Panc1 (cell line): Measurements from ENCODE around the gene PRAC1. TPM values are rescaled to one million over a fixed set of nuclear protein-coding genes. Genes with fewer than 3 reads are reported as not detected.

Source experiments
- ATAC-seq: fragments of 200-7000 bp; cut with Tn5 transposase; 2 replicates; pipeline ENCODE4 v1.9.1; 2020; ENCODE audit warnings: mild to moderate bottlenecking, moderate library complexity
- BruUV-seq: library from RNA; stranded (reverse); fragments of 400-500 nt; replicated peaks from 2 replicates; lab custom pipeline; 2021; lab: Mats Ljungman, UMichigan
- CTCF ChIA-PET: fragments of 300-600 bp; sonication (Branson Sonifier 250); formaldehyde crosslinking; loops from one replicate; lab custom pipeline; 2022; ENCODE audit warnings: antibody characterized with exemption; lab: Charles Lee
- POLR2A ChIA-PET: fragments of 300-600 bp; sonication (Branson Sonifier 250); formaldehyde crosslinking; loops from one replicate; lab custom pipeline; 2022; ENCODE audit warnings: antibody characterized with exemption; lab: Charles Lee
- DNase-seq: peaks from one replicate; pipeline ENCODE4 v3.0.0-alpha.2; 2010; ENCODE audit warnings: low read depth, low spot score
- H3K27ac ChIP-seq: 2 replicates; pipeline ENCODE4 v1.5.1; 2011; ENCODE audit warnings: mild to moderate bottlenecking, low read length, inconsistent platforms
- H3K27me3 ChIP-seq: fragments of 200-500 bp; sonication (Bioruptor generic); 2 replicates; pipeline ENCODE4 v1.6.0; 2014; ENCODE audit warnings: low read length, inconsistent platforms; ENCODE audit not compliant: control insufficient read depth, insufficient read depth
- H3K36me3 ChIP-seq: fragments of 200-500 bp; sonication (Bioruptor generic); 2 replicates; pipeline ENCODE4 v1.5.1; 2014; ENCODE audit warnings: inconsistent platforms, mild to moderate bottlenecking, low read length, moderate library complexity; ENCODE audit not compliant: control insufficient read depth, insufficient read depth
- H3K4me1 ChIP-seq: 2 replicates; pipeline ENCODE4 v1.5.1; 2011; ENCODE audit warnings: inconsistent platforms, mild to moderate bottlenecking, low read length, moderate library complexity; ENCODE audit not compliant: control insufficient read depth, insufficient read depth
- H3K4me3 ChIP-seq, 2 experiments: 2 replicates each; pipeline ENCODE4 v1.5.1; 2011 to 2012; ENCODE audit warnings: low read depth in 2 of 2, low read length in 2 of 2, mild to moderate bottlenecking in 2 of 2, inconsistent platforms in 1 of 2, moderate library complexity in 1 of 2
- H3K9me3 ChIP-seq: fragments of 200-500 bp; sonication (Bioruptor generic); 2 replicates; pipeline ENCODE4 v1.5.1; 2014; ENCODE audit warnings: low read depth, mild to moderate bottlenecking, inconsistent platforms, low read length, moderate library complexity; ENCODE audit not compliant: control insufficient read depth, insufficient read depth
- POLR2AphosphoS5 ChIP-seq: IDR thresholded peaks from 2 replicates; pipeline ENCODE4 v1.6.1; 2012; ENCODE audit warnings: mild to moderate bottlenecking, low read depth, low read length, moderate library complexity
- SIN3A ChIP-seq: IDR thresholded peaks from 2 replicates; pipeline ENCODE4 v1.6.1; 2012; ENCODE audit warnings: low read depth, mild to moderate bottlenecking, low read length, moderate library complexity, borderline replicate concordance; ENCODE audit not compliant: insufficient read depth
- TCF7L2 ChIP-seq: IDR thresholded peaks from 2 replicates; pipeline ENCODE4 v1.6.1; 2011; ENCODE audit warnings: mild to moderate bottlenecking, low read depth, low read length, inconsistent platforms
- in situ Hi-C: cut with HindIII; loops from 2 replicates; pipeline ENCODE4 v1.10.0; 2016; ENCODE audit warnings: low sequenced_read_pairs, low pct_unique_long_range_greater_than_20kb
- intact Hi-C: fragments of 100-400 bp; cut with micrococcal nuclease; formaldehyde crosslinking; loops from one replicate; pipeline ENCODE4 v1.10.0; 2022; ENCODE audit not compliant: unreplicated experiment
- total RNA-seq: library from RNA; stranded (reverse); gene quantifications from one replicate; pipeline ENCODE4 v1.2.1, GENCODE V29; 2021; ENCODE audit not compliant: unreplicated experiment
- TF ChIP-seq, protein P1 (sequence below): fragments of 450-650 bp; IDR thresholded peaks from 2 replicates; pipeline ENCODE4 v1.5.1; 2017; ENCODE audit warnings: mild to moderate bottlenecking
- TF ChIP-seq, protein P2 (sequence below), 2 experiments: IDR thresholded peaks; 2 replicates each; pipeline ENCODE4 v1.6.1; 2011 to 2012; ENCODE audit warnings: low read depth in 2 of 2, control low read depth in 1 of 2, low read length in 1 of 2, mild to moderate bottlenecking in 1 of 2, moderate library complexity in 1 of 2; ENCODE audit not compliant: insufficient read depth in 1 of 2

Gene PRAC1
- total RNA-seq, 1 experiment from 2014 or later, result not detected

DNA sequence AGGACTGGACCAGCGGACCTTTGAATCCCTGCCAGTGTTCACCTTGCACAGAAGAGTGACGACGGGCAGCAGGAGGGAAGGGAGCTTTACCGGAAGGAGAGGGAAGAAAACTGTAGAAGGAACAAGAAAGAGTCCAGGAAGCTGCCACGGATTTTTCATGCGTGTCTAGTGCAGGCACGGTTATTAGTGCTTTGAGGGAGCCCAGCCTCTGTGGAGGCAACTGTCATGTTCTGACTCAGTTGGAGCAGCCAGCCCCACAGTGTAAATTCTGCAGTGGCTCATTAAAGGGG, 12.7 kb upstream of the PRAC1 start:
- ChIA-PET POLR2A (interaction anchor here (0.6 kb wide), 2 partner anchors 79 to 260 kb away, joined by 3 read pairs; no protein-coding TSS in a partner anchor), CTCF (interaction anchor here (1.5 to 1.6 kb wide), 2 partner anchors 10 to 11 kb away, joined by 4 to 5 read pairs; no protein-coding TSS in a partner anchor)
- Histone ChIP-seq H3K27ac (no peak overlapping the region), H3K27me3 (no peaks in the 10 kb centered on the region; the same call in 1 of the 2 replicates), H3K36me3 (no peaks in the 10 kb centered on the region), H3K4me1 (no peaks in the 10 kb centered on the region), H3K4me3 (no peak overlapping the region), H3K9me3 (no peaks in the 10 kb centered on the region)
- ATAC-seq, result no peak
- intact Hi-C loops (no loop called here), in situ Hi-C loops (loop anchor here (5.0 to 10.0 kb wide), 2 partner anchors 67 to 170 kb away; partner anchors contain the start of gene UBE2Z)
- TF ChIP-seq TCF7L2 (no peak), SIN3A (no peak)
- TF ChIP-seq, protein P1, sequence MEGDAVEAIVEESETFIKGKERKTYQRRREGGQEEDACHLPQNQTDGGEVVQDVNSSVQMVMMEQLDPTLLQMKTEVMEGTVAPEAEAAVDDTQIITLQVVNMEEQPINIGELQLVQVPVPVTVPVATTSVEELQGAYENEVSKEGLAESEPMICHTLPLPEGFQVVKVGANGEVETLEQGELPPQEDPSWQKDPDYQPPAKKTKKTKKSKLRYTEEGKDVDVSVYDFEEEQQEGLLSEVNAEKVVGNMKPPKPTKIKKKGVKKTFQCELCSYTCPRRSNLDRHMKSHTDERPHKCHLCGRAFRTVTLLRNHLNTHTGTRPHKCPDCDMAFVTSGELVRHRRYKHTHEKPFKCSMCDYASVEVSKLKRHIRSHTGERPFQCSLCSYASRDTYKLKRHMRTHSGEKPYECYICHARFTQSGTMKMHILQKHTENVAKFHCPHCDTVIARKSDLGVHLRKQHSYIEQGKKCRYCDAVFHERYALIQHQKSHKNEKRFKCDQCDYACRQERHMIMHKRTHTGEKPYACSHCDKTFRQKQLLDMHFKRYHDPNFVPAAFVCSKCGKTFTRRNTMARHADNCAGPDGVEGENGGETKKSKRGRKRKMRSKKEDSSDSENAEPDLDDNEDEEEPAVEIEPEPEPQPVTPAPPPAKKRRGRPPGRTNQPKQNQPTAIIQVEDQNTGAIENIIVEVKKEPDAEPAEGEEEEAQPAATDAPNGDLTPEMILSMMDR, result no peak
- no TSS peak for BruUV-seq
- no peak for DNase-seq

DNA sequence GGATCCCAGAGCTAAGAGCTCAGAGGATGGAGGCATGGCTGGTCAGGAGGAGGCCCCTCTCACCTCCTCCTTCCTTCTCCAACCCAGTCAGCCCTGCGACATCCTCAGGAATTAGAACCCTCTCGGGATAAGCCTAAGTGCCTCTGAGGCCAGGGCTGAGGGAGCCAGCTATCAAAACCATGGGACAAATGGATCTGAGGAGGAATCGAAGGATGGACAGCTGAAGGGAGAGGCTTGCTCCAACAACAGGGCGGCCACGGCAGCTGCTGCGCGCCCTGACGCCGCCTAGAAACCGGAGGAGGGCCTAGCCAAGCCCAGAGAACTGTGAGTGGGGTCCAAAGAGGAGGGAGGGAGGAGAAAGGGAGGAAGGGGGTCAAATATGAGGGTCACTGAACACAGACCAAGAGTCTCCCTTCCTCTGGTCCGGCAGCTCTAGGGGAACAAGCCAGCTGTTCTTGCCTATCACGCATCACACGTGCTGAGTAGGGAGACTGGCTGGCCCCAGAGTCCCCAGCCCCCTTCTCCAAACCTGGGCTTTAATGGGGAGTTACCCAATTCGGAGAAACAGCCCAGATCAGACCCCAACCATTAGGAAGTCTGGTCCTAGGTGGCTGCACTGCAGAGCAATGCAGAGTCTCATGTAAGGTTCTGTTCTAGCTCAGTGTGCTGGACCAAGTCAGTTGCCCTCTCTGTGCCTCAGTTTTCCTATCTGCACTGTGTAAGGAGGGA, 12.2 kb upstream of the PRAC1 start:
- CTCF ChIA-PET, result interaction anchor here (0.8 to 1.6 kb wide), 4 partner anchors 9 to 150 kb away, joined by 4 to 5 read pairs (median 4); no protein-coding TSS in a partner anchor
- Histone ChIP-seq H3K9me3 (no peaks in the 10 kb centered on the region), H3K4me3 (no peak overlapping the region), H3K27me3 (no peaks in the 10 kb centered on the region; the same call in 1 of the 2 replicates), H3K36me3 (no peaks in the 10 kb centered on the region), H3K27ac (no peak overlapping the region), H3K4me1 (peaks cover 2% of the 10 kb centered on the region; the same call in 1 of the 2 replicates)
- POLR2A ChIA-PET, result interaction anchor here (0.6 to 0.7 kb wide), 2 partner anchors 33 to 260 kb away, joined by 3 to 7 read pairs; no protein-coding TSS in a partner anchor
- BruUV-seq, result no TSS peak
- in situ Hi-C loops (loop anchor here (5.0 to 10.0 kb wide), 2 partner anchors 68 to 170 kb away; partner anchors contain the start of gene UBE2Z), intact Hi-C loops (no loop called here)
- TF ChIP-seq SIN3A (no peak), POLR2AphosphoS5 (no peak), TCF7L2 (no peak)
- TF ChIP-seq, protein P2, sequence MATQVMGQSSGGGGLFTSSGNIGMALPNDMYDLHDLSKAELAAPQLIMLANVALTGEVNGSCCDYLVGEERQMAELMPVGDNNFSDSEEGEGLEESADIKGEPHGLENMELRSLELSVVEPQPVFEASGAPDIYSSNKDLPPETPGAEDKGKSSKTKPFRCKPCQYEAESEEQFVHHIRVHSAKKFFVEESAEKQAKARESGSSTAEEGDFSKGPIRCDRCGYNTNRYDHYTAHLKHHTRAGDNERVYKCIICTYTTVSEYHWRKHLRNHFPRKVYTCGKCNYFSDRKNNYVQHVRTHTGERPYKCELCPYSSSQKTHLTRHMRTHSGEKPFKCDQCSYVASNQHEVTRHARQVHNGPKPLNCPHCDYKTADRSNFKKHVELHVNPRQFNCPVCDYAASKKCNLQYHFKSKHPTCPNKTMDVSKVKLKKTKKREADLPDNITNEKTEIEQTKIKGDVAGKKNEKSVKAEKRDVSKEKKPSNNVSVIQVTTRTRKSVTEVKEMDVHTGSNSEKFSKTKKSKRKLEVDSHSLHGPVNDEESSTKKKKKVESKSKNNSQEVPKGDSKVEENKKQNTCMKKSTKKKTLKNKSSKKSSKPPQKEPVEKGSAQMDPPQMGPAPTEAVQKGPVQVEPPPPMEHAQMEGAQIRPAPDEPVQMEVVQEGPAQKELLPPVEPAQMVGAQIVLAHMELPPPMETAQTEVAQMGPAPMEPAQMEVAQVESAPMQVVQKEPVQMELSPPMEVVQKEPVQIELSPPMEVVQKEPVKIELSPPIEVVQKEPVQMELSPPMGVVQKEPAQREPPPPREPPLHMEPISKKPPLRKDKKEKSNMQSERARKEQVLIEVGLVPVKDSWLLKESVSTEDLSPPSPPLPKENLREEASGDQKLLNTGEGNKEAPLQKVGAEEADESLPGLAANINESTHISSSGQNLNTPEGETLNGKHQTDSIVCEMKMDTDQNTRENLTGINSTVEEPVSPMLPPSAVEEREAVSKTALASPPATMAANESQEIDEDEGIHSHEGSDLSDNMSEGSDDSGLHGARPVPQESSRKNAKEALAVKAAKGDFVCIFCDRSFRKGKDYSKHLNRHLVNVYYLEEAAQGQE (IDR thresholded peaks at IDR 0.05; ENCODE audit: insufficient read depth in 1 of 2, low read depth in 2 of 2, low read length in 1 of 2), result no peak
- TF ChIP-seq, protein P1, result no peak
- ATAC-seq (no peak), DNase-seq (no peak)
